DMS 273 (cell line): ENCODE results near the gene MRPS31.
"Not testable (repeated sequence)": the region's sequence is repeated elsewhere in the genome, so short reads cannot be mapped to it uniquely, and the experiment has no call there.

ENCODE experiments used
- DNase-seq: peaks from one replicate; lab custom pipeline; 2025; ENCODE audit not compliant: unreplicated experiment; lab: John Stamatoyannopoulos, UW

Gene MRPS31

DNA sequence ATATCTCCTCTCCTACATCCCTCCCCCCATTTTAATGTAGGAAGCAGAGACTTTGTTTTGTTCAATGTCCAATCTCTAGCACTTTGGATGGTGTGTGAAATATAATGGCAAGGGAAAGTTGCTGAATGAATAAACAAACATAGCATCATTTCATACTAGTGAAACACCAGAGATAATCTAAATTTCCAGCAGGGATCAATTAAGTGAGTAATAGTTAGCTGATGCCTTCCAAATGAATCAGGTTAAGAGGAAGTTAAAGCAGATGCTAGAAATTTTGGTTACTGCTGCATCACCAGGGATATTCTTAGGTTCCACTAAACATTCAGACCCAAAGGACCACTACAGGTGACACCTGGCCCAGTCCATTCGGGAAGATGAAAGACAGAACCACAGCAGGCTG lies 8.1 kb downstream of the MRPS31 start:
- DNase-seq, result no peak

DNA sequence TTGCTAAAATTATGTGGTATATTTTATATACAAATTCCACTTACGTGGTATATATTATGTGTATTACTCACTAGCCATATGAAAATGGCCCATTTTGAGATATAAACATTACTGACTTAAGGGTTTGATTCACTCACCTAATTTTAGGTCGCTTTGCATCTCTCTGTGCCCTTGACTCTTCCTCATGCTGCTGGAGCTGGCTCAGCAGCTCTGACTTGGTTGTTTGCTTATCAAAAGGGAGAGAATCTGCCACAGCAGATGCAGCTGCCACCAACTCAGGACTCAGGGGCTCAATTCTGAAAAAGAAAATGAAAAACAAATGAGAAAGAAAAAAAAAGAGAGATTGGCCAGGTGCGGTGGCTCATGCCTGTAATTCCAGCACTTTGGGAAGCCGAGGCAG lies 12.2 kb downstream of the MRPS31 start:
- DNase-seq, result no peak

DNA sequence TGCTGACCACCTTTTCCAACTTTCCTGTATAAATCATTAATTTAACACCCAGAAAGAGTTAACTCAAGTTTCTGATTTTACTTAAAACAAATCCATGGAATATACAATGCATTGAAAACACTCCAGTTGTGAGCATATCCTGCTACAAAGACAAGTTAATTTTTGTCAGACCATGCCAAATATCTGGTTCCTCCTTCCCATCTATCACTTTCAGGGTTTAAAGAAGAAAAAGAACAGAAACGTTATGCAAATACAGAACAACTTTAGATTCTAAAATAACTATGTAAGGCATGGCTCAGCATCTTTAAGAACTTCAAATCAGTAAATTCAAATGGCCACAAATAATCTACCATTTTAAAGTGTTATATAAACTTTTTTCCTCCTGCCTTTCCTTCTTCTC lies 14.9 kb downstream of the MRPS31 start:
- no peak for DNase-seq

DNA sequence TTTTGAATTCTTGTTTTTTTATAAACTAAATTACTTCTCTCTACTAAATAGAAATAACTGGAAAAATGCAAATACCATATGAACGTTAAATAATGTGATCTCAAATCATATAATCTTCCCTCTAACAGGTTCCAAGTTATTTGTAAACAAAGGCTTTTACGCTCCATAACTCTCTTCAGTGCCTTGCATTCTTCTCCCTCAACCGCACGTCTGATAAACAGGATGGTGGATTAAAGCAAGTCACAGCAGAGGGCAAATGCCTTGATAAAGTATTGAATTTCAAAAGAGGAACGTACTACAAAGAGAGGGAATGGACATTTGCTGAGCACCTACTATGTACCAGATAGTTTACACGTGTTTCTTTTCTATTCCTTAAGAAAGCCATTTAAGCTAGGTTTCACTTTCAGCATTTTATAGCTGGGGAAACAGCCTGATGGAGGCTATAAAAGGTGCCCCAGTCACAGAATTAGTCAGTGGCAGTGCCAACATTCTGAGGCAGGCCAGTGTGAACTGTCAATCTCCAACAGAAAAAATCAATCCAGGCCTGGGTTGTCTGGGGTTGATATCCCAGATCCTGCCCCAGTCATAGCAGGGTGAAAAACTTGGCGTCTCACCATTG lies 15.8 kb downstream of the MRPS31 start:
- DNase-seq, result no peak

DNA sequence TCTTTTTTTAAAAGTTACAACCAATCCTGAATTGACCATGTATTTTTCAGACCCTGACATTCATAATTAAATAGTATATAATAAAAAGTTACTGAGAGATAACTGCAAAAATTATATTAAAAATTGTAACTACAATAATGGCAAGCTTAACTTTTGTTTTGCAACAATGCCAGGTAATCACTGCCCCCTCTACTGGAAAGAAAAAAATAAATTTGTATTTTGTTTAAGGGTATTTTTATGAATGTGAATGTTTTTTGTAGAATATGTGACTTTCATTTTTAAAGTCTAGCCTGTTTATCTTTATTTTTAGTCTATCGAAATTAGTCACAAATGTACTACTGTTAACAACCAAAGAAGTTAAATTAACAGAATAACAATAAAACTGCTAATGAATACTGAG lies 21.7 kb downstream of the MRPS31 start:
- DNase-seq, result peak; percentile 0

DNA sequence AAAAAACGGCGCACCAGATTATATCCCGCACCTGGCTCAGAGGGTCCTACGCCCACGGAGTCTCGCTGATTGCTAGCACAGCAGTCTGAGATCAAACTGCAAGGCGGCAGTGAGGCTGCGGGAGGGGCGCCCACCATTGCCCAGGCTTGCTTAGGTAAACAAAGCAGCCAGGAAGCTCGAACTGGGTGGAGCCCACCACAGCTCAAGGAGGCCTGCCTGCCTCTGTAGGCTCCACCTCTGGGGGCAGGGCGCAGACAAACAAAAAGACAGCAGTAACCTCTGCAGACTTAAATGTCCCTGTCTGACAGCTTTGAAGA lies 35.8 kb downstream of the MRPS31 start:
- not testable (repeated sequence) for DNase-seq

DNA sequence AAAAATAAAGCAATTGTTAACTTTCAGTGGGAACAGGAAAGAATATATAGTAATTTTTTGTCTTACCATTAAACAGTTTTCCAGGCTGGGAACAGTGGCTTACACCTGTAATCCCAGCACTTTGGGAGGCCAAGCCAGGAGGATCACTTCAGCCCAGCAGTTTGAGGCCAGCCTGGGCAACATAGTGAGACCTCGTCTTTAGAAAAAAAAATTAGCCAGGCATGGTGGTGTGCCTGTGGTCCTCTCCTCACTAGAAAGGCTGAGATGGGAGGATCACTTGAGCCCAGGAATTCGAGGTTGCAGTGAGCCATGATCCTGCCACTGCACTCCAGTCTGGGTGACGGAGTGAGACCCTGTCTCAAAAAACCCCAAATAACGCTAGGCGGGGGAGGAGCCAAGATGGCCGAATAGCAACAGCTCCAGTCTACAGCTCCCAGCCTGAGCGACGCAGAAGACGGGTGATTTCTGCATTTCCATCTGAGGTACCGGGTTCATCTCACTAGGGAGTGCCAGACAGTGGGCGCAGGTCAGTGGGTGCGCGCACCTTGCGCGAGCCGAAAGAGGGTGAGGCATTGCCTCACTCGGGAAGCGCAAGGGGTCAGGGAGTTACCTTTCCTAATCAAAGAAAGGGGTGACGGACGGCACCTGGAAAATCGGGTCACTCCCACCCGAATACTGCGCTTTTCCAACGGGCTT lies 36.3 kb downstream of the MRPS31 start:
- not testable (repeated sequence) for DNase-seq

DNA sequence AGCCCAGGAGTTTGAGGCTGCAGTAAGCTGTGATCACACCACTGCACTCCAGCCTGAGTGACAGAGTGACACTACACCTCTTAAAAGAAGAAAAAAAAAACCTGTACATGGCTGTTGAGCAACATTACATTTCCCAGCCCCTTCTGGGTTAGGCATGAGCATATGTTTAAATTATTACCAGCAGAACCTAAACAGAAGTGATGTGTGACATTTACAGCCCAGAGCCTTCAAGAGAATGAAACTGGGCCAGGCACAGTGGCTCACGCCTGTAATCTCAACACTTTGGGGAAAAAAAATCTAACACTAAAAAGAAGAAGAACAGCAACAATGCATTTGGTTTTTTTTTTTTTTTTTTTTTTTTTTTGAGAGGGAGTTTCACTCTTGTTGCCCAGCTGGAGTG lies 38.3 kb downstream of the MRPS31 start:
- no peak for DNase-seq

DNA sequence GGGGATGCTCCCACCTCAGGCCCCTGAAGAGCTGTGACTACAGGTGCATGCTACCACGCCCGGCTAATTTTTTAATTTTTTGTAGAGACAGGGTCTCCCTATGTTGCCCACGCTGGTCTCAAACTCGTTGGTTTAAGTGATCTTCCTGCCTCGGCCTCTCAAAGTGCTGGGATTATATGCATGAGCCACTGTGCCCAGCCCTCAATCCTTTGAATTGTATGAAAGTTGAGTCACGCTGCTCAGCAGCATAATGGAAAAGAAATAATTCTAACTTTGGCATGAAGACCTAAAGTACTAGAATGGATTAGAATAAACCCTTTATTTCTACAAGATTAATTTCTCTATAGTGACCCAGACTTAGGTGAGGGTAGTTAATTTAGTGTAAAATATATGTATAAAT lies 42.4 kb downstream of the MRPS31 start:
- DNase-seq, result no peak

DNA sequence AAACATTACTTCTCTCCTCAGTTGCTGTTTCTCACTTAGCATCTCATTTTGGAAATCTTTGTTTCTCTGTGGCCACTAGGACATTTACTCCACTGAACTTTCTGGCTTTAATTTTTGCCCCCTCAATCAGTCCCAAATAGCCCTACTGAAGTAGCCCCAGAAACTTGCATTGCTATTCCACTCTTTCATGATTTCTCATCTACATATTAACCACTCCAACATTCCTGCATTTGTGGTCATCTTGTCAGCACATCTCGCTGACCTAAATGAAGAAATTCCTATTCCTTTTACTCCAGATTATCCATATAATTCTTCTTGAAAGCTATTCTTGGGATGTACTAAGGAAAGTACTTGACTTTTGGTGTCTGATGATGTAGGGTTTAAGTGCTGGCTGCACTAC lies 56.6 kb downstream of the MRPS31 start:
- not testable (repeated sequence) for DNase-seq

DNA sequence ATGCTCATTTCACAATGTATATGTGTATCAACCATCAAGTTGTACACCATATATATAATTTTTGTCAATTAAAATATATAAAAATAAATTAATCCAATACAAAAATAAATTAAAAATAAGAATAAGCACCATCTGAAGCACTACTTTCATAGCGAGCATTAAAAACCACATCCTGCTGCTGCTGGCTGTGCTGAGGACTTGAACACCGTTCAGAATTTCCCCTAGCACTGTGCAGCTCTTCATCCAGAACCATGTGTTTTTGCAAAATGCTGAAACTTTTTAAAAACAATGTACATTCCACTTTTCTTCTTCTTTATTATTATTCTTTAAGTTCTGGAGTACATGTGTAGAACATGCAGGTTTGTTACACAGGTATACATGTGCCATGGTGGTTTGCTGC lies 64.6 kb downstream of the MRPS31 start:
- DNase-seq, result no peak

DNA sequence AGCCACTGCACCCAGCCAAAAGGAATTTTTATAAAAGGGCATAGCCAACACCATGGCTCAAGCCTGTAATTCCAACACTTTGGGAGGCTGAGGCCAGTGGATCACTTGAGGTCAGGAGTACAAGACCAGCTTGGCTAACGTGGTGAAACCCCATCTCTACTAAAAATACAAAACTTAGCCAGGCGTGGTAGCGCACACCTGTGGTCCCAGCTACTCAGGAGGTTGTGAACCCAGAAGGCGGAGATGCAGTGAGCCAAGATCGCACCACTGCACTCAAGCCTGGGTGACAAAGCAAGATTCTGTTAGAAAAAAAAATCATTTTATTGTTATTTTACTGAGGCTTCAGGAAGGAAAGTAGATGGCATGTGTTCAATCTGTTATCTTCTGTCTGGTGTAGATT lies 73.3 kb downstream of the MRPS31 start:
- no peak for DNase-seq

DNA sequence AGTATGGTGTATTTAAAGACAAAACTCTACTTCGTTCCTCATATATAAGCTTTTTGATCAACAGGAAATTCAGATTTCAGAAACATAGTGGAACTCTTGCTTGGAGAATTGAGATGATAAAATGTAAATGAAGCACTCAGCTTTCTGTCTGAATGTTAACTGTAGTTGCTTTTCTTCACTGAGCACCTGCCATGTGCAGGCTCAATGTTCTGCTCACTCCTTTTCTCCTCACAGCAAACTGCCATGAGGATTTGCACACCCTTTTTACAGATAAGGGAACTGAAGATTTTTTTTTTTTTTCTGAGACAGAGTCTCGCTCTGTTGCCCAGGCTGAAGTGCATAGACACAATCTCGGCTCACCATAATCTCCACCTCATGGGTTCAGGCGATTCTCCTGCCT lies 76.6 kb downstream of the MRPS31 start:
- no peak for DNase-seq

DNA sequence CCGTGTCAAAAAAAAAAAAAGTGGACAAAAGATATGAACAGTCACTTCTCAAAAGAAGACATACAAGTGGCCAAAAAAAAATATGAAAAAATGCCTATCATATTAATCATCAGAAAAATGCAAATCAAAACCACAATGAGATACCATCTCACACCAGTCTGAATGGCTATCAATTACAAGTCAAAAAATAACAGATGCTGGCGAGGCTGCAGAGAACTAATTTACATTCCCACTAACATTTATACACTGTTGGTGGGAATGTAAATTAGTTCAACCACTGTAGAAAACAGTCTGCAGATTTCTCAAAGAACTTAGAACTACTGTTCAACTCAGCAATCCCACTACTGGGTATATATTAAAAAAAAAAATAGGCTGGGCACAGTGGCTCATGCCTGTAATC lies 78.0 kb downstream of the MRPS31 start:
- peak; percentile 67 for DNase-seq

DNA sequence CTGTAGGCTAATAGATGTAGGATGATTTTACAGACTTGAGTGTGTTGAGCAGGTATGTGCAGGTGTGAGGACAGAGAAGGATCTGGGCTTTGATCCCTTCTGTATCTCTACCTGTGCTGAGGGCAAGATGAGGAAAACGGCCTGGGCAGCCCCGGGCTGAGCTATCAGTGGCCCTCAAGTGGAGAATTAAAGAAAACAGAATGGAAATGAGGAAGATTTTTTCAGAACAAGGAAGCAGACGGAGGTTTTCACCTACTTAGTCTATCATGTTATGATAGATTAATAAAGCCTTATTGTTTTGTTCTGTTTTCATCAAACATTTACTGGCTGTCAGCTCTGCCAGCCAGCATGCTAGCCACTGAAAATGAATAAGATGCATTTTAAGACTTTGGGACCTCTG lies 82.2 kb downstream of the MRPS31 start:
- DNase-seq, result no peak

DNA sequence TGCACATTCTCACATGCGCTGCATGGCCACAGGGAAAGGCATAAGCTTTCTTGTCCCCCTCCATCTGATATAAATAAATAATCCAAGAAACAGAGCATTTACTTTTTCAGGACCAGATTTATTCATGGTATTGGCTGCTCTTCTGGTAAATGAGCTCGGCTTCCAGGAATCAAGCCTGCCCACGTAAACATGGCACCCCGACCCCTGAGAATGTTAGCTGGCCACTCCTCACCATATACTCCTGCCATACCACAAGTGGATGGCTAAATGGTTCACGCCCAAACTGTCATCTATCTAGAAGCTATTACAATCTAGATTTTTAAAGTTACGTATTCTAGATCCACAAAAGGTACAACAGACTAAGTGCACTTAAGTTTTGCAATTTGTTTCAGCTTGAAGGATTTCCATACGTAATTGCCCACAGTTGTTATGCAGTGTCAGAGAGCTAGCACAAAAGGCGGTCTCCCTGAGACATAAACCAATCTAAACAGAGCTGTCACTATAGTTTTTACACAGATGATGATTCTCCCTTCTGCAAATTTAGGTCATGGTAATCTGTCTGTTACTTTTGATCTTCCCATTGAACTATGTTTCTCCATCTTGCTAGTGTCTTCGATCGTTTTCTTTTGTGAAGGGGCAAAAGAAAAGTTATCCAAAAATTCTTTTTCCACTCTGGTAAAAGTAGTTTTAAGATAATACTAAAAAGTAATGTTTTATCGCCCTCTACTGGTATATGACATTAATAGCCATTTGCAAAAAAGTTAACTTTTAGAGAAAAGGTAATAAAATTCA lies 88.3 kb downstream of the MRPS31 start:
- peak; percentile 65 for DNase-seq

DNA sequence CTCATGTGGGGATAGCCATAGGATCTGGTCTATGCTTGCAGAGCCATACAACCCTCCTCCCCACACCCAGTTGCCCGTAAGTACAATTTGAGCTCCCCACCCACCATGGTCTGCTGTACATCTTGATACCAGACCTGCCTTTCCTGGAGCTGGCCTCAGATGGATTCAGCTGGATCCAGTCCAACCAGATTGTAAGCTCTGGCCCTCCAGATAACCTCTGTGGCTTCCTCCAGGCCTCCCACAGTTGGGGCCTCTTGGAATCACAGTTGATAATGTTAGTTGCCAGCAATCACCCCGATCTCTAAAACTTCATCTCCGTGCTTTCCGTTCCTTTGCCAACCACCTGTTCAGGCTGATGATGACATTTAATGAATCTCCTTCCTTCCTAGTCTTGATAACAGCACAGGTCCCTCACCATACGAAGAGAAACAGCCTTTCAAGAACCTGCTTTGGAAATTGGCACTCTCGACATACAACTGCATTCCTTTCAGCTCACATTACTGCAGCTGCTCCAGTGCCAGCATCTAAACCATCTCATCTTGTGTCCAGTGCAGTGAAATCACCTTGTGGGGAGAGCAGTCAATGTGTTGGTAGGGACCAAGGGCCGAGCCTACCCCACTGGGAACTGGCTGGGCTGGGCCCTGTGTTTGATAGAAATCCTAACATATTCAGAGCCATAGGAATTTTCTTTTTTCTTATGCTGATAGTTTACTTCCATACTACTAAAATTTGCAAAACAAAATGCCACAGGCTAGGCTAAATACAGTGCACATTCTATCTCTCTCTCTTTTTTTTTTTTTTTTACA lies 89.4 kb downstream of the MRPS31 start:
- peak; percentile 64 for DNase-seq

DNA sequence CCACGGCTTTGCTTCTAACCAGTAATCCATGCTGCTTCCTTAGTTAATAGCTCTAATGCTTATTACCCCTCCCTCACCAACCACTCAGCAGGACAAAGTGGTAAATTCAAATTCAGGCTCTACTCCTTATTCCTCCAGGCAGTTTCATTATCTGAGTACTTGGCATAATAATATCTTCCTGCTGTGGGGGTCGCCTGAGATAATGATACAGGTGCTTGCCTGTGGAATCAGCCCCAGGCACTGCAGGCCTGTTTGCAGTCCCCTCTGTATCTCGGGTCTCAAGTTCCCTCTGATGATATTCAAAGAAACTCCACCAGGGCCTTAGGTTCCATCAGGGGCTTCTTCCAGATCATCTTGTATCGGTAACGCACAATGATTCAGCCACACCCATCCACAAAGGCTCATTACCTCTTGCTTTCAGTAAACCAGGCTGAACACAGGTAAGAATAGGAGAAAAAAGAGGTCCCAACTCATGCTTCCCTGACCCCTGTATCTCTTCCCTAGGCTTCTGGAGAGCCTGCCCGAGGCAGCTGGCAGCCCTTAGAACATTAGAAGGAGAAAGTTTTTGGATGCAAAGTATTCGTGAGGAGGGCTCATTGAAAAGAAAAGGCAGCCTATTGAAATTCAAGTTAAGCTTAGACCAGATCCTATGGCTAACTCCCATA lies 90.2 kb downstream of the MRPS31 start:
- no peak for DNase-seq

DNA sequence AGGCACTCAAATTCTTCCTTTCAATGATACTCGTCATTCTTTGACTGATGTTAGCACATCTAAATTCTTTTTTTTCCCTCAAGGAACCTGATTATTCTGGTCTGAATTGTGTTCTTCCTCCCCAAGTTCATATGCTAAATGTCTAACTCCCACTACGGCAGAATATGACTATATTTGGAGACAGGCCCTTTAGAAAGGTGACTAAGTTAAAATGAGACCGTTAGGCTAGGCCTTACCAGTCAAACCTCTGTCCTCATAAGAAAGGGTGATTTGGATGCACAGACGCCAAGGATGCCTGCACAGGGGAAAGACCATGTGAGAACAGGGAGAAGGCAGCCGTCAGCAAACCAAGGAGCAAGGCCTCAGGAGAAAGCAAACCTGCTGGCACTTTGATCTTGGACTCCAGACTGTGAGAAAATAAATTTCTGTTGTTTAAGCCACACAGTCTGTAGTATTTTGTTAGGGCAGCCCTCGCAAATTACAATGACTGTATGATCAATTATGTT lies 91.5 kb downstream of the MRPS31 start:
- no peak for DNase-seq
